Measurements from ENCODE around the gene PIM1. TPM values are rescaled to one million over a fixed set of nuclear protein-coding genes. Genes with fewer than 3 reads are reported as not detected.
"Not testable (repeated sequence)": the region's sequence is repeated elsewhere in the genome, so short reads cannot be mapped to it uniquely, and the experiment has no call there.

The PIM1 gene
- total RNA-seq, 1 donor from 2014 or later: 56.8 TPM

- H3K27ac ChIP-seq: no peak overlapping the region
- TF ChIP-seq, protein P1, sequence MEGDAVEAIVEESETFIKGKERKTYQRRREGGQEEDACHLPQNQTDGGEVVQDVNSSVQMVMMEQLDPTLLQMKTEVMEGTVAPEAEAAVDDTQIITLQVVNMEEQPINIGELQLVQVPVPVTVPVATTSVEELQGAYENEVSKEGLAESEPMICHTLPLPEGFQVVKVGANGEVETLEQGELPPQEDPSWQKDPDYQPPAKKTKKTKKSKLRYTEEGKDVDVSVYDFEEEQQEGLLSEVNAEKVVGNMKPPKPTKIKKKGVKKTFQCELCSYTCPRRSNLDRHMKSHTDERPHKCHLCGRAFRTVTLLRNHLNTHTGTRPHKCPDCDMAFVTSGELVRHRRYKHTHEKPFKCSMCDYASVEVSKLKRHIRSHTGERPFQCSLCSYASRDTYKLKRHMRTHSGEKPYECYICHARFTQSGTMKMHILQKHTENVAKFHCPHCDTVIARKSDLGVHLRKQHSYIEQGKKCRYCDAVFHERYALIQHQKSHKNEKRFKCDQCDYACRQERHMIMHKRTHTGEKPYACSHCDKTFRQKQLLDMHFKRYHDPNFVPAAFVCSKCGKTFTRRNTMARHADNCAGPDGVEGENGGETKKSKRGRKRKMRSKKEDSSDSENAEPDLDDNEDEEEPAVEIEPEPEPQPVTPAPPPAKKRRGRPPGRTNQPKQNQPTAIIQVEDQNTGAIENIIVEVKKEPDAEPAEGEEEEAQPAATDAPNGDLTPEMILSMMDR (IDR thresholded peaks at IDR 0.05): no peak
Observed at GRCh38 chr6:37126493-37126958, 43.4 kb upstream of the PIM1 start.

GRCh38 chr6:37126961-37127616 is 42.9 kb upstream of the PIM1 start:
- Histone ChIP-seq H3K4me1 (peaks cover 30% of the 10 kb centered on the region), H3K36me3 (no peaks in the 10 kb centered on the region), H3K9me3 (no peaks in the 10 kb centered on the region), H3K4me3 (no peak overlapping the region), H3K27me3 (ENCODE audit: low read depth) (no peaks in the 10 kb centered on the region), H3K27ac (no peak overlapping the region)
- TF ChIP-seq, protein P1 (IDR thresholded peaks at IDR 0.05): no peak
- intact Hi-C loops (cut with DNase I): no loop called here
- no peak for ATAC-seq
- no peak for DNase-seq

More at GRCh38 chr6:37126493-37126958, 43.4 kb upstream of the PIM1 start:
- Histone ChIP-seq H3K4me1 (peaks cover 24% of the 10 kb centered on the region), H3K36me3 (no peaks in the 10 kb centered on the region), H3K9me3 (no peaks in the 10 kb centered on the region), H3K4me3 (no peak overlapping the region), H3K27me3 (ENCODE audit: low read depth) (no peaks in the 10 kb centered on the region)
- ATAC-seq: no peak
- intact Hi-C loops (cut with DNase I): no loop called here
- DNase-seq: no peak

- ATAC-seq (peak; percentile 65 to 73), DNase-seq (no peak)
- H3K27ac ChIP-seq: peak overlapping the region; percentile 64
Observed at GRCh38 chr6:37127961-37128862, 41.7 kb upstream of the PIM1 start.

GRCh38 chr6:37128863-37129443 is 41.0 kb upstream of the PIM1 start:
- intact Hi-C loops (cut with DNase I); H3K36me3 ChIP-seq; H3K27me3 ChIP-seq (ENCODE audit: low read depth); H3K27ac ChIP-seq; DNase-seq; H3K9me3 ChIP-seq; H3K4me3 ChIP-seq; ATAC-seq: not testable (repeated sequence)
- peaks cover 38% of the 10 kb centered on the region for H3K4me1 ChIP-seq

More at GRCh38 chr6:37127961-37128862, 41.7 kb upstream of the PIM1 start:
- Histone ChIP-seq H3K4me3 (no peak overlapping the region), H3K36me3 (no peaks in the 10 kb centered on the region), H3K27me3 (ENCODE audit: low read depth) (no peaks in the 10 kb centered on the region), H3K4me1 (peaks cover 34% of the 10 kb centered on the region), H3K9me3 (no peaks in the 10 kb centered on the region)
- TF ChIP-seq, protein P1 (IDR thresholded peaks at IDR 0.05): no peak
- intact Hi-C loops (cut with DNase I): no loop called here

- H3K4me1 ChIP-seq: peaks cover 44% of the 10 kb centered on the region
- intact Hi-C loops (cut with DNase I): no loop called here
- TF ChIP-seq, protein P1 (IDR thresholded peaks at IDR 0.05): no peak
- H3K27me3 ChIP-seq (ENCODE audit: low read depth): no peaks in the 10 kb centered on the region
- no peak overlapping the region for H3K27ac ChIP-seq
- no peaks in the 10 kb centered on the region for H3K36me3 ChIP-seq
- no peak for DNase-seq
- H3K4me3 ChIP-seq: no peak overlapping the region
- H3K9me3 ChIP-seq: no peaks in the 10 kb centered on the region
- no peak for ATAC-seq
Observed at GRCh38 chr6:37129566-37129965, 40.4 kb upstream of the PIM1 start.

Measured in lower lobe of right lung (tissue), 2 donors.